ENCODE results near the gene HDAC5. TPM values are rescaled to one million over a fixed set of nuclear protein-coding genes. Genes with fewer than 3 reads are reported as not detected.

The HDAC5 gene
- total RNA-seq, 4 donors from 2014 or later = 78.1 to 152 (median 112) TPM

GRCh38 chr17:44119062-44119461 is 4.4 kb downstream of the HDAC5 start:
- no peaks in the 10 kb centered on the region for H3K9me3 ChIP-seq
- peaks cover 0 to 39% of the 10 kb centered on the region in 2 donors for H3K36me3 ChIP-seq
- H3K27ac ChIP-seq = peak overlapping the region in 2 of 4 donors; percentile 23 to 31
- H3K4me1 ChIP-seq = peaks cover 0 to 89% (median 45%) of the 10 kb centered on the region in 3 donors
- H3K27me3 ChIP-seq = no peaks in the 10 kb centered on the region
- 100% methylated on average over 1 of the region's 5 CpGs; no CpG with 5 or more reads in 1 of the 2 donors for WGBS, 2 donors (ENCODE audit: low coverage in 1 of 2)
- H3K4me3 ChIP-seq = no peak overlapping the region
- no peak for TF ChIP-seq EP300 (IDR thresholded peaks at IDR 0.05)
- no peak for TF ChIP-seq CTCF (IDR thresholded peaks at IDR 0.05)
- TF ChIP-seq POLR2A (IDR thresholded peaks at IDR 0.05) = no peak
- no peak for TF ChIP-seq POLR2AphosphoS5 (IDR thresholded peaks at IDR 0.05)
- no peak for ATAC-seq

- WGBS, 2 donors (ENCODE audit: low coverage in 1 of 2) = 51% methylated on average over 3 of the region's 10 CpGs; no CpG with 5 or more reads in 1 of the 2 donors
- Histone ChIP-seq H3K9me3 (no peaks in the 10 kb centered on the region), H3K36me3 (peaks cover 0 to 44% of the 10 kb centered on the region in 2 donors), H3K4me3 (no peak overlapping the region), H3K27me3 (no peaks in the 10 kb centered on the region), H3K27ac (peak overlapping the region in 1 of 4 donors; percentile 31), H3K4me1 (peaks cover 0 to 92% (median 49%) of the 10 kb centered on the region in 3 donors)
- TF ChIP-seq POLR2AphosphoS5 (IDR thresholded peaks at IDR 0.05) = no peak
- TF ChIP-seq EP300 (IDR thresholded peaks at IDR 0.05) = no peak
- no peak for TF ChIP-seq POLR2A (IDR thresholded peaks at IDR 0.05)
- TF ChIP-seq CTCF (IDR thresholded peaks at IDR 0.05) = no peak
- no peak for ATAC-seq
Observed at GRCh38 chr17:44118427-44119050, 4.9 kb downstream of the HDAC5 start.

GRCh38 chr17:44117351-44117750 is 6.1 kb downstream of the HDAC5 start:
- Histone ChIP-seq H3K27ac (no peak overlapping the region), H3K4me3 (no peak overlapping the region), H3K9me3 (no peaks in the 10 kb centered on the region), H3K4me1 (peaks cover 0 to 100% (median 61%) of the 10 kb centered on the region in 3 donors), H3K36me3 (peaks cover 0 to 45% of the 10 kb centered on the region in 2 donors), H3K27me3 (no peaks in the 10 kb centered on the region)
- no peak for ATAC-seq
- 71% methylated on average over 1 of the region's 18 CpGs; no CpG with 5 or more reads in 1 of the 2 donors for WGBS, 2 donors (ENCODE audit: low coverage in 1 of 2)
- TF ChIP-seq CTCF (IDR thresholded peaks at IDR 0.05) (no peak), EP300 (IDR thresholded peaks at IDR 0.05) (no peak), POLR2A (IDR thresholded peaks at IDR 0.05) (no peak), POLR2AphosphoS5 (IDR thresholded peaks at IDR 0.05) (no peak)

GRCh38 chr17:44115585-44116415 is 7.6 kb downstream of the HDAC5 start:
- H3K4me1 ChIP-seq = peaks cover 7 to 100% (median 67%) of the 10 kb centered on the region in 3 donors
- H3K27me3 ChIP-seq = no peaks in the 10 kb centered on the region
- H3K27ac ChIP-seq = peak overlapping the region in 3 of 4 donors; percentile 92 to 98 (median 98)
- no peaks in the 10 kb centered on the region for H3K9me3 ChIP-seq
- WGBS, 2 donors (ENCODE audit: low coverage in 1 of 2) = 42% methylated on average over 9 of the region's 11 CpGs; no CpG with 5 or more reads in 1 of the 2 donors
- no peak for ATAC-seq
- peaks cover 0 to 45% of the 10 kb centered on the region in 2 donors for H3K36me3 ChIP-seq
- no peak for TF ChIP-seq POLR2A (IDR thresholded peaks at IDR 0.05)
- peak in 3 of 4 experiments; percentile 71 to 89 (median 88) for TF ChIP-seq CTCF (IDR thresholded peaks at IDR 0.05)
- no peak overlapping the region for H3K4me3 ChIP-seq
